HCT116 (cell line): Measurements from ENCODE around the gene SETD9. TPM values are rescaled to one million over a fixed set of nuclear protein-coding genes. Genes with fewer than 3 reads are reported as not detected.

Experiments used
- ATAC-seq: fragments of 200-7000 bp; cut with Tn5 transposase; 2 replicates; pipeline ENCODE4 v1.9.1; 2020; ENCODE audit warnings: mild to moderate bottlenecking, moderate library complexity
- BruUV-seq: library from RNA; stranded (reverse); fragments of 400-500 nt; replicated peaks from 2 replicates; lab custom pipeline; 2021; lab: Mats Ljungman, UMichigan
- CTCF ChIA-PET: fragments of 300-600 bp; sonication (Branson Sonifier 250); formaldehyde crosslinking; loops from one replicate; lab custom pipeline; 2021; ENCODE audit warnings: antibody characterized with exemption; lab: Charles Lee
- POLR2A ChIA-PET: fragments of 300-600, 350-600 bp; sonication (Branson Sonifier 250); formaldehyde crosslinking; loops from one replicate; lab custom pipeline; 2021; ENCODE audit warnings: antibody characterized with exemption; lab: Charles Lee
- RAD21 ChIA-PET, 2 experiments: fragments of 300-600 bp; sonication (Branson Sonifier 250); formaldehyde crosslinking; loops; one replicate each; lab custom pipeline; 2023; ENCODE audit warnings: low total read pairs in 2 of 2; ENCODE audit not compliant: uncharacterized antibody in 2 of 2, unreplicated experiment in 2 of 2, low non-redundant PET in 1 of 2; lab: Charles Lee
- DNase-seq: peaks from one replicate; pipeline ENCODE4 v3.0.0-alpha.2; 2010; ENCODE audit warnings: low read depth, low spot score
- H2AFZ ChIP-seq: fragments of 200-600 bp; shearing (Covaris generic), sonication (generic); 2 replicates; pipeline ENCODE4 v1.6.1; 2017; ENCODE audit warnings: low read depth, mixed run types, mixed read lengths, antibody characterized with exemption, low read length; ENCODE audit not compliant: poor library complexity, severe bottlenecking
- H3K27ac ChIP-seq: 2 replicates; pipeline ENCODE4 v1.5.1; 2012; ENCODE audit warnings: low read depth, low read length
- H3K27me3 ChIP-seq: fragments of 200-600 bp; sonication (generic); 2 replicates; pipeline ENCODE4 v1.6.1; 2016; ENCODE audit warnings: mixed run types, low read length, mixed read lengths; ENCODE audit not compliant: insufficient read depth
- H3K36me3 ChIP-seq, 2 experiments: fragments of 200-500 bp in 1 of 2; fragments of 200-600 bp in 1 of 2; sonication (Bioruptor generic) in 1 of 2; sonication (generic) in 1 of 2; 2 replicates each; pipeline versions ENCODE4 v1.5.1 to v1.6.1; 2014 to 2016; ENCODE audit warnings: low read length in 2 of 2, inconsistent platforms in 1 of 2, mixed read lengths in 1 of 2, mixed run types in 1 of 2; ENCODE audit not compliant: insufficient read depth in 2 of 2, control insufficient read depth in 1 of 2
- H3K4me1 ChIP-seq, 2 experiments: fragments of 200-600 bp in 1 of 2; sonication (generic) in 1 of 2; 2 replicates each; pipeline versions ENCODE4 v1.5.1 to v1.6.1; 2012 to 2017; ENCODE audit warnings: low read length in 2 of 2, inconsistent platforms in 1 of 2, mild to moderate bottlenecking in 1 of 2, mixed read lengths in 1 of 2, mixed run types in 1 of 2, moderate library complexity in 1 of 2; ENCODE audit not compliant: insufficient read depth in 2 of 2, control insufficient read depth in 1 of 2
- H3K4me2 ChIP-seq: fragments of 200-600 bp; sonication (generic); 2 replicates; pipeline ENCODE4 v1.6.1; 2017; ENCODE audit warnings: mixed run types, low read length, mixed read lengths
- H3K4me3 ChIP-seq, 2 experiments: fragments of 200-600 bp in 1 of 2; sonication (generic) in 1 of 2; replicated peaks in 1 of 2; 2 replicates each; pipeline ENCODE4 v1.5.1; 2011 to 2016; ENCODE audit warnings: low read length in 2 of 2, control low read depth in 1 of 2, low read depth in 1 of 2, mild to moderate bottlenecking in 1 of 2, mixed read lengths in 1 of 2, mixed run types in 1 of 2
- H3K79me2 ChIP-seq: fragments of 200-600 bp; sonication (generic); 2 replicates; pipeline ENCODE4 v1.6.1; 2017; ENCODE audit warnings: mild to moderate bottlenecking, mixed run types, low read length, moderate library complexity, mixed read lengths; ENCODE audit not compliant: insufficient read depth
- H3K9ac ChIP-seq: fragments of 200-600 bp; sonication (generic); 2 replicates; pipeline ENCODE4 v1.6.1; 2016; ENCODE audit warnings: low read length, mixed read lengths
- H3K9me2 ChIP-seq: fragments of 200-600 bp; sonication (generic), shearing (Covaris generic); 2 replicates; pipeline ENCODE4 v1.6.1; 2017; ENCODE audit warnings: mixed run types, mild to moderate bottlenecking, moderate library complexity; ENCODE audit not compliant: insufficient read depth
- H3K9me3 ChIP-seq, 2 experiments: fragments of 200-500 bp in 1 of 2; fragments of 200-600 bp in 1 of 2; sonication (Bioruptor generic) in 1 of 2; sonication (generic) in 1 of 2; 2 replicates each; pipeline ENCODE4 v1.6.1; 2014 to 2017; ENCODE audit warnings: low read length in 2 of 2, mixed read lengths in 2 of 2, inconsistent platforms in 1 of 2, low read depth in 1 of 2, mild to moderate bottlenecking in 1 of 2, mixed run types in 1 of 2, moderate library complexity in 1 of 2; ENCODE audit not compliant: control insufficient read depth in 1 of 2, insufficient read depth in 1 of 2
- H4K20me1 ChIP-seq: fragments of 200-600 bp; sonication (generic), shearing (Covaris generic); 2 replicates; pipeline ENCODE4 v1.6.1; 2017; ENCODE audit warnings: mixed run types, mild to moderate bottlenecking, moderate library complexity; ENCODE audit not compliant: insufficient read depth
- CEBPB ChIP-seq: IDR thresholded peaks from 2 replicates; pipeline ENCODE4 v1.6.1; 2012; ENCODE audit warnings: low read depth
- CTCF ChIP-seq, 3 experiments: fragments of 200-600 bp in 1 of 3; sonication (generic) in 1 of 3; IDR thresholded peaks in 2 of 3; conservative IDR thresholded peaks in 1 of 3; 2 replicates each; pipeline ENCODE4 v1.5.1; 2012 to 2017; ENCODE audit warnings: low read depth in 2 of 3, low read length in 2 of 3, antibody characterized with exemption in 1 of 3, borderline replicate concordance in 1 of 3, control low read depth in 1 of 3, mild to moderate bottlenecking in 1 of 3, mixed read lengths in 1 of 3, mixed run types in 1 of 3, moderate library complexity in 1 of 3; ENCODE audit not compliant: insufficient read depth in 1 of 3
- EGR1 ChIP-seq: IDR thresholded peaks from 2 replicates; pipeline ENCODE4 v1.6.1; 2012; ENCODE audit warnings: low read depth
- ELF1 ChIP-seq: IDR thresholded peaks from 2 replicates; pipeline ENCODE4 v1.6.1; 2012; ENCODE audit warnings: low read depth, borderline replicate concordance
- REST ChIP-seq: IDR thresholded peaks from 2 replicates; pipeline ENCODE4 v1.6.1; 2012; ENCODE audit warnings: low read depth
- SIN3A ChIP-seq: IDR thresholded peaks from 2 replicates; pipeline ENCODE4 v1.6.1; 2012; ENCODE audit warnings: low read depth
- SP1 ChIP-seq: IDR thresholded peaks from 2 replicates; pipeline ENCODE4 v1.6.1; 2012; ENCODE audit warnings: low read depth
- SRF ChIP-seq: IDR thresholded peaks from 2 replicates; pipeline ENCODE4 v1.6.1; 2012; ENCODE audit warnings: low read depth
- YY1 ChIP-seq: IDR thresholded peaks from 2 replicates; pipeline ENCODE4 v1.6.1; 2011; ENCODE audit warnings: low read length, low read depth, moderate library complexity, mild to moderate bottlenecking; ENCODE audit not compliant: insufficient replicate concordance; ENCODE audit errors: extremely low read depth
- ZFX ChIP-seq: fragments of 450-650 bp; IDR thresholded peaks from 2 replicates; pipeline ENCODE4 v1.6.1; 2017
- ZNF274 ChIP-seq: fragments of 200-500 bp; sonication (Bioruptor generic); IDR thresholded peaks from 2 replicates; pipeline ENCODE4 v1.6.1; 2014; ENCODE audit warnings: mild to moderate bottlenecking, low read depth, low read length, inconsistent platforms
- intact Hi-C: fragments of 100-400 bp; cut with micrococcal nuclease; formaldehyde crosslinking; loops from 2 replicates; pipeline ENCODE4 v1.10.0; 2022
- total RNA-seq: library from RNA; stranded (reverse); gene quantifications from one replicate; pipeline ENCODE4 v1.2.1, GENCODE V29; 2021; ENCODE audit not compliant: unreplicated experiment
- TF ChIP-seq, protein P1 (sequence below): IDR thresholded peaks from 2 replicates; pipeline ENCODE4 v1.6.1; 2011; ENCODE audit warnings: mild to moderate bottlenecking, low read length, moderate library complexity; ENCODE audit not compliant: insufficient replicate concordance; ENCODE audit errors: extremely low read depth

Gene SETD9
- total RNA-seq, 1 experiment from 2014 or later, result 10.9 TPM

DNA sequence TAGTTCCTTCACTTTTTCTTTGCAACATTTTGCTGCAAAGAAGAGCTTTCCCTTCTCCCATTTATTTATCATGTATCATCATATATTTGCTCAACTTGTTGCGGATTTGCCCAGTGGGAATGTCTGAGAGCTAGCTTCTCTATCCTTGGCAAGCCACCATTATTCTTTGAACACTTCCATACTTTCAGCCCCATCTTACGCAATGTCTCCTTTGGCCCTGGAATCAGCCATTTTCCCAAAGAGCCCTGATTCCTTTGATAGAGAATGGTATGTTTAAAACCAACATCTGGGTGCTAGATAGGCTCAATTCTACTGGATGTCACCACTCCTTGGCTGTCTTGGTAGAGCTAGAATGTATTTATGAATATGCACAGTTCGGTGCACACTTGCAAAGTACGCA lies 12.6 kb upstream of the SETD9 start (continued):
- TF ChIP-seq CTCF (IDR thresholded peaks at IDR 0.05 in 2 of 3, conservative IDR thresholded peaks at IDR 0.05 in 1 of 3; ENCODE audit: borderline replicate concordance in 1 of 3, insufficient read depth in 1 of 3, low read depth in 2 of 3, low read length in 2 of 3), result no peak
- TF ChIP-seq YY1, result no peak
- no peak for TF ChIP-seq SRF
- no peak for TF ChIP-seq SP1
- no peak for TF ChIP-seq SIN3A
- no peak for TF ChIP-seq ELF1
- TF ChIP-seq REST, result no peak
- no peak for TF ChIP-seq CEBPB
- TF ChIP-seq ZNF274, result no peak

GRCh38 chr5:56898213-56898612 lies 11.2 kb upstream of the SETD9 start:
- intact Hi-C loops, result no loop called here
- POLR2A ChIA-PET, result interaction anchor here (0.7 kb wide), 1 partner anchor 12 kb away, joined by 3 read pairs; no protein-coding TSS in a partner anchor

More at GRCh38 chr5:56898213-56898612, 11.2 kb upstream of the SETD9 start:
- no peaks in the 10 kb centered on the region for H3K27me3 ChIP-seq
- no peak overlapping the region for H3K9ac ChIP-seq
- H3K36me3 ChIP-seq, result peaks cover 3 to 6% of the 10 kb centered on the region in 2 experiments; a peak in 1 of 4 replicates
- H3K27ac ChIP-seq, result no peak overlapping the region
- H3K79me2 ChIP-seq, result no peaks in the 10 kb centered on the region
- no peaks in the 10 kb centered on the region for H4K20me1 ChIP-seq
- no peaks in the 10 kb centered on the region for H3K9me2 ChIP-seq
- no peaks in the 10 kb centered on the region for H3K9me3 ChIP-seq
- TF ChIP-seq SRF (no peak), YY1 (no peak), ZFX (no peak), EGR1 (no peak)
- TF ChIP-seq, protein P1, sequence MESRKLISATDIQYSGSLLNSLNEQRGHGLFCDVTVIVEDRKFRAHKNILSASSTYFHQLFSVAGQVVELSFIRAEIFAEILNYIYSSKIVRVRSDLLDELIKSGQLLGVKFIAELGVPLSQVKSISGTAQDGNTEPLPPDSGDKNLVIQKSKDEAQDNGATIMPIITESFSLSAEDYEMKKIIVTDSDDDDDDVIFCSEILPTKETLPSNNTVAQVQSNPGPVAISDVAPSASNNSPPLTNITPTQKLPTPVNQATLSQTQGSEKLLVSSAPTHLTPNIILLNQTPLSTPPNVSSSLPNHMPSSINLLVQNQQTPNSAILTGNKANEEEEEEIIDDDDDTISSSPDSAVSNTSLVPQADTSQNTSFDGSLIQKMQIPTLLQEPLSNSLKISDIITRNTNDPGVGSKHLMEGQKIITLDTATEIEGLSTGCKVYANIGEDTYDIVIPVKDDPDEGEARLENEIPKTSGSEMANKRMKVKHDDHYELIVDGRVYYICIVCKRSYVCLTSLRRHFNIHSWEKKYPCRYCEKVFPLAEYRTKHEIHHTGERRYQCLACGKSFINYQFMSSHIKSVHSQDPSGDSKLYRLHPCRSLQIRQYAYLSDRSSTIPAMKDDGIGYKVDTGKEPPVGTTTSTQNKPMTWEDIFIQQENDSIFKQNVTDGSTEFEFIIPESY, result no peak
- ChIA-PET CTCF (interaction anchor here (1.1 to 5.0 kb wide), 2 partner anchors 12 to 240 kb away, joined by 3 to 37 read pairs; no protein-coding TSS in a partner anchor), RAD21 (no interaction called here)
- no peak overlapping the region for H2AFZ ChIP-seq
- DNase-seq (no peak), ATAC-seq (no peak)
- no peak overlapping the region for H3K4me3 ChIP-seq
- BruUV-seq, result TSS peak; percentile 16
- no peak overlapping the region for H3K4me2 ChIP-seq
- no peaks in the 10 kb centered on the region for H3K4me1 ChIP-seq
